IPS-18a (cell line): ENCODE measurements around the gene SLF1.
"Not testable (repeated sequence)": the region's sequence is repeated elsewhere in the genome, so short reads cannot be mapped to it uniquely, and the experiment has no call there.

Experiments
- H3K27ac ChIP-seq: one replicate; pipeline ENCODE4 v1.5.1; 2013; ENCODE audit warnings: low read length
- H3K27me3 ChIP-seq: one replicate; pipeline ENCODE4 v1.6.1; 2013; ENCODE audit warnings: mild to moderate bottlenecking, low read length; ENCODE audit not compliant: control insufficient read depth, insufficient read depth
- H3K36me3 ChIP-seq: one replicate; pipeline ENCODE4 v1.6.1; 2013; ENCODE audit warnings: low read depth, low read length; ENCODE audit not compliant: control insufficient read depth
- H3K4me1 ChIP-seq: one replicate; pipeline ENCODE4 v1.6.1; 2013; ENCODE audit warnings: low read depth, low read length; ENCODE audit not compliant: control insufficient read depth
- H3K4me3 ChIP-seq: one replicate; pipeline ENCODE4 v1.5.1; 2013; ENCODE audit warnings: low read length
- H3K9ac ChIP-seq: one replicate; pipeline ENCODE4 v1.6.1; 2013; ENCODE audit warnings: mild to moderate bottlenecking, low read length, moderate library complexity
- H3K9me3 ChIP-seq: one replicate; pipeline ENCODE4 v1.6.1; 2013; ENCODE audit warnings: low read depth, low read length; ENCODE audit not compliant: control insufficient read depth

The SLF1 gene

DNA sequence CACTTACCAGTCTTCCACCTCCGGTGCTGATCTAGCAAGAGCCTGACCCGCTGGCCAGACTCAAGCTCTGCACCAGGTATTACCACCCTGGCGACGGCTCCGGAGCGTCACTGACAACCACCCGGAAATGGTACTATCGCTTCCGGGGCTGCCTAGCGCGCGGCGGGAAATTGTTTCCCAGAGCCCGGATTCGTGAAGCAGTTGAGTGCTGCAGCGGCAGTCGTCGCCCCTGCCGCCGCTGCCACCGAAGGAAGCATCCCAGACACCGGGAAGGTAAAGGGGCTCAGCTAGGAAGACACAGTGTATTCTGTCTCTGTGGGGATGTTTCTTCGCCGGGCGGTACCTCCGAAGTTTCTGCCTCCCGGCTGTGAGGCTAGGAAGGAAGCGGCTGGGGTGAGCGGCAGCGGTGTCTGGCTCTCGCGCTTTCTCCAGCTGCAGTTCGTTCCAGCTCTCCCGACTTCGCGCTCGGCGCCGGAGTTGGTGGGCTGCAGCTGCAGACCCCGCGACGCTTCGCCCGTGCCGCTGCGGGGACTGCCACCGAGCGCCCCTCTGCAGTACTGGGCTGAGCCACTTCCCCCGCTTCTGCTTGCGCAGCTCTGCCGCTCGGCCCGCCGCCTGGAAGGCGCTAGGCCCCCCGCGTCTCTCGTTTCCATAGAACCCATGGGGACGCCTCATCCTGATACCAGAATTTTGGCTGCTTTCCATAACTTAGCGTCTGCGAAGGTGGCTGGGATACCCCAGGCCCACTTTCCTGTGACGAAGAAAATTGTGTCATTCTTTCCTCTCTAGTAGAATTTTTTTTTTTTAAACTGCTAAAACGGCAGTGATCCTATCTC lies at the start of gene SLF1, which contains the start of gene KIAA0825:
Gene SLF1, plus strand, starts transcription at position 177 of the 836 bp plus-strand sequence. CDS start 10,142 bp downstream, outside the sequence.
Gene KIAA0825, minus strand, starts transcription at position 112 of the 836 bp plus-strand sequence. CDS start 81,478 bp downstream, outside the sequence.
- Histone ChIP-seq H3K36me3 (no peaks in the 10 kb centered on the region), H3K27ac (peak within 1 kb of the TSS; percentile 38), H3K4me1 (peaks cover 27% of the 10 kb centered on the region), H3K9ac (peak within 1 kb of the TSS; percentile 72), H3K9me3 (no peaks in the 10 kb centered on the region), H3K4me3 (peak within 1 kb of the TSS; percentile 81), H3K27me3 (no peaks in the 10 kb centered on the region)

DNA sequence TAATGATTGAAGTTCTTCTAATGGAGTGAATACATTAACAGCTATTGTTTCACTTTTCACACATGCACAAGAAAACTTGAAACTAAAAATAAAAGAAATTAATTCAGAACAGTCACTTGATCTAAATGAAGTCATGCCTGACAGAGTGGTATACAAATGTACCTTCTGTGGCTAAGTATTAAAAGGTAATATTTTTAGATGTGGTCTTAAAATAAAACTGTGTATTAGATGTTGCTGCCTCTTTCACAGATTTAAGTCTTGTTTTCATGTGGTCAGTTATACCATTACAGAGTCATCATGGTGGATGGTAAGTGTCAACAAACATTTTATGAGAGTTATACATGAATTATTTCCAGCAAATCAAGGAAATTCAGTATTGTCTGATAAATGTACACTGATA lies 47.1 kb upstream of the SLF1 start:
- Histone ChIP-seq H3K36me3 (no peaks in the 10 kb centered on the region), H3K4me3 (no peak overlapping the region), H3K9me3 (no peaks in the 10 kb centered on the region), H3K9ac (no peak overlapping the region), H3K27me3 (no peaks in the 10 kb centered on the region), H3K4me1 (no peaks in the 10 kb centered on the region), H3K27ac (no peak overlapping the region)

DNA sequence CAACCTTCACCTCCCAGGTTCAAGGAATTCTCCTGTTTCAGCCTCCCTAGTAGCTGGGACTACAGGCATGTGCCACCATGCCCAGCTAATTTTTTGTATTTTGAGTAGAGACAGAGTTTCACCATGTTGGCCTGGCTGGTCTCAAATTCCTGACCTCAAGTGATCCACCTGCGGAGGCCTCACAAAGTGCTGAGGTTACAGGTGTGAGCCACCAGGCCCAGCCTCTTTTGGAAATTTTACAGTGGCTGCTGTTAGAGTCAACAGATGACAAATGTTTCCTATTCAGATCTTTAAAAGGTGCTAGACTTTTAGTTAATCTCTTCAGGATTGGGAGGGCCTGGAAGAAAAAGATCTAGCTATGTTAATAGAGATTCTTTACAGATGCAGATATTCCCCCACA lies 45.1 kb upstream of the SLF1 start:
- H3K9me3 ChIP-seq, H3K27me3 ChIP-seq, H3K9ac ChIP-seq, H3K4me1 ChIP-seq, H3K36me3 ChIP-seq, H3K4me3 ChIP-seq, H3K27ac ChIP-seq: not testable (repeated sequence)

DNA sequence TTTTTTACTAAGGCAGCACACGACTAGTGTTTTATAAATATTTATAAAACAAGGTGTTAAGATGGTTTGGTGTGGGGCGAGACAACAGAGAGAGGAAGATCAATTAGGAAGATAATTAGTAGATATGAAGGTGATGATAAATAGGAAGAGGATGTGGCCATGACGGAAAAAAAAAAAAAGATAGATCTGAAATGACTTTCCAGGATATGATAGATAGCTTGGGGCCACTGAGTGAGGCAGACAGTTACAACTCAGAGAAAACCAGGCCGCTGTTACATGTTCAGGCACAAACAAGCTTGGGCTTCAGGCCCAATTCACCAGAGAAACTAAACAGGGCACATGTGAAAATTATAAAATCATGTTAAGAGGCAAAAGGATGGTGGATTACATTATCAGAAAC lies 43.3 kb upstream of the SLF1 start:
- Histone ChIP-seq H3K27ac (no peak overlapping the region), H3K4me1 (no peaks in the 10 kb centered on the region), H3K36me3 (no peaks in the 10 kb centered on the region), H3K9ac (no peak overlapping the region), H3K9me3 (no peaks in the 10 kb centered on the region), H3K27me3 (no peaks in the 10 kb centered on the region), H3K4me3 (no peak overlapping the region)

DNA sequence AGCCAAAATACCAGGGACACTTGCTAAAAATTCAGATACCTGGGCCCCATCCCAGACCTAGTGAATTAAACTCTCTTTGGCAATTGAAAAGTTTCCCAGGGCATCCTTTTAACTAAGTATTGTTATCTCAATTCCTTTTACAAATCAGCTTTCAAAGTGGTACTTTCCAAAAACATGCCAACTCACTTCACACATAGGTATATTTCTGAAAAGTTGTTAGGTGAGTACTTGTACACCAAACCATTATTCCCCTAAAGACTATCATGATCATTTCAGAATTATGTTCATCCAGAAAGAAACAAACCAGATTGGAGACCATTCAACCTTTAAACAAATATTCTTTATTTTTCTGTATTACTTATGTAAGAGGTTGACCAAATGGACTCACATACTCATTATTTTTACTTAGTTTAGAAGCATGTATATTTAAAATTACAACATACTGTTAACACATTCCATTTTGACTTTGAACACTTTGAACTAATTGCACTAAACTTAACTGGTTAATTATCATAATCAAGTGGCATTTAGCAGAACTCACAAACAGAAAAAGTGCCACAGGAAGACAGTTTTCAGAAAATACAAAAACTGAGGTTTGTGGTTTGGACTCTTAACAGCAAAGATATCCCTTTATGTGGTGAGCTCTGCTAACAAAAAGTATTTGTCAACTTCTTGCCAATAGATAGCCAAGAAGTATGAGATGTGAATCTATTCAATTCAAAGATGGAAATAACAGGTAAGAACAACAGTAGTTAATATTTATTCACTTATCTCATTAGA lies 40.8 kb upstream of the SLF1 start:
- H3K4me1 ChIP-seq: no peaks in the 10 kb centered on the region
- H3K9me3 ChIP-seq: no peaks in the 10 kb centered on the region
- no peak overlapping the region for H3K9ac ChIP-seq
- H3K36me3 ChIP-seq: no peaks in the 10 kb centered on the region
- H3K27me3 ChIP-seq: no peaks in the 10 kb centered on the region
- H3K4me3 ChIP-seq: no peak overlapping the region
- H3K27ac ChIP-seq: no peak overlapping the region

DNA sequence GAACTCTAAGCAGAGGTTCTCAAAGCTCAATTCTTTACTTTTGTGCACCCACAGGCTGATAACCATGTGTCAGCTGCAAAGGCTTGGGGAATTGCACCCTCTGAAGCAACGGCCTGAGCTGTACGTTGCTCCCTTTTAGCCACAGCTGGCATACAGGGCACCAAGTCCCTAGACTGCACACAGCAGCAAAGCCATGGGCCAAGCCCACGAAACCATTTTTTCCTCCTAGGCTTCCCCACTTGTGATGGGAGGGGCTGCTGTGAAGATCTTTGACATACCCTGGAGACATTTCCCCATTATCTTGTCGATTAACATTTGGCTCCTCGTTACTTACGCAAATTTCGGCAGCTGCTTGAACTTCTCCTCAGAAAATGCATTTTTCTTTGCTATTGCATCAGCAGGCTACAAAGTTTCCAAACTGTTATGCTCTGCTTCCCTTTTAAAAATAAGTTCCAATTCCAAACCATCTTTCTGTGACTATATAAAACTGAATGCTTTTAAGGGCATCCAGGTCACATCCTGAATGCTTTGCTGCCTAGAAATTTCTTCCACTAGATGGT lies 23.1 kb upstream of the SLF1 start:
- no peak overlapping the region for H3K4me3 ChIP-seq
- H3K27me3 ChIP-seq: no peaks in the 10 kb centered on the region
- H3K27ac ChIP-seq: no peak overlapping the region
- H3K4me1 ChIP-seq: no peaks in the 10 kb centered on the region
- H3K36me3 ChIP-seq: no peaks in the 10 kb centered on the region
- H3K9ac ChIP-seq: no peak overlapping the region
- H3K9me3 ChIP-seq: no peaks in the 10 kb centered on the region

DNA sequence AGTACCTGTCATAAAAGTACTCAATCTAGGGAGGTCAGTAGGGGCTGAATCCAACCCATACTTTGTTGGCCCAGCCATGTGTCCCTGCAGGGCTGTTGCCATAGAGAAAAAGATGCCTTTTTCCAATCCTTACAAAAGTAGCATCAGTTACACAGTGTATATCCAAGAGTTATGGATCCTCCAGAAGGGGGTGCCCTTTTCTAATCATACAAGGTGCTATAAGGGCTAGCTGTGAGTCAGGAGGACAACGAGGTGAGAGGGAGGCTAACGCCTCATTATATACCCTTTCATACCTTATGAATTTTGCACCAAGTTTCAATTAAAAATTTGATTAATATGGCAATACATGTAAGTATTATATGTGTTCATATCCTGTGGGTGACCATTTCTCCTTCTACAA lies 4.9 kb upstream of the SLF1 start:
- no peaks in the 10 kb centered on the region for H3K9me3 ChIP-seq
- H3K36me3 ChIP-seq: no peaks in the 10 kb centered on the region
- no peak overlapping the region for H3K9ac ChIP-seq
- no peaks in the 10 kb centered on the region for H3K27me3 ChIP-seq
- peaks cover 23% of the 10 kb centered on the region for H3K4me1 ChIP-seq
- no peak overlapping the region for H3K4me3 ChIP-seq
- no peak overlapping the region for H3K27ac ChIP-seq

DNA sequence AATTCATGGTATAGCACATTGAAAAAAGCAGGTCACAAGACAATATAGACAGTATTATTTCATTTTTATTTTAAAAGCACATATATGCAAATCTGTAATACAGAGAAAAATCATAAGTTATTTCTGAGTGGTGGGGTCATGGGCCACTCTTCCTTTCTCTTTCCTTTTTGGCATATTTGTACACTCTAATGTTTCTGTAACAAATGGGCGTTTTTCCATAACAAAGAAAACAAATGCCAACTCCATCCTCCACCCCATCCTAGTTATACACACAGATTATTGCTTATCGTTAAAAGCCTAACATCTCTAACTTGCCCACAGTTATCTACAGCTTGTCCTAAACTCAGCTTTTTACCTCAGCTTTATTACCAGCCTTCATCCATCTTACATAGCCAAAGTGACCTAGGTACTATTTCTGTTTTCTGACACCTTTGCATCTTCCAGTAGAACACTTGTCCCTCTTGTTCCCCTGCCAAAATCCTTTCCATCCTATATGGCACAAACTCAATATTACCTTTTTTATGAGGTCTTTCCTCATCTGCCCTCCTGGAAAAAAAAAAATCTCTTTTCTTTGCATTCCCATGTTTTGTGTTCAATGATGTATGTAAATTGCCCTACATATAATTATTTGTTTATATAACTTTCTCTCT lies 4.2 kb upstream of the SLF1 start:
- Histone ChIP-seq H3K9ac (no peak overlapping the region), H3K27me3 (no peaks in the 10 kb centered on the region), H3K4me3 (no peak overlapping the region), H3K9me3 (no peaks in the 10 kb centered on the region), H3K4me1 (peaks cover 24% of the 10 kb centered on the region), H3K27ac (no peak overlapping the region), H3K36me3 (no peaks in the 10 kb centered on the region)

DNA sequence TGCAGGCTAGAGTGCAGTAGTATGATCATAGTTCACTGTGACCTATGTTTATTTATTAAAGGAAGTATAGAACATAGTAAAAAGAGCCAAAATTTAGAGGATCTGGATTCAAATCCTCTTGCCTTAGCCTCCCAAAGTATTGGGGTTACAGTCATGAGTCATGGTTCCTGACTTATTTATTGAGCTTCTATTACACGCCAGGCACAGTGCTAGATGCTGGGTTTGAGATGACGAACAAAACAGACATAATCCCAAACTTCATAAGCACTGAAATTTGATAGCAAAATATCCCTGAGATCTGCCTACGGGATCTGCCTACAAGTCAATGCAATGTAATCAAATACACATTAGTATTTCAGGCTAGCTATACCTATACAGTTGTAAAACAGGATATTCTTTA lies 2.6 kb upstream of the SLF1 start:
- Histone ChIP-seq H3K9ac (no peak overlapping the region), H3K27ac (no peak overlapping the region), H3K4me1 (peaks cover 27% of the 10 kb centered on the region), H3K27me3 (no peaks in the 10 kb centered on the region), H3K36me3 (no peaks in the 10 kb centered on the region), H3K4me3 (no peak overlapping the region), H3K9me3 (no peaks in the 10 kb centered on the region)

DNA sequence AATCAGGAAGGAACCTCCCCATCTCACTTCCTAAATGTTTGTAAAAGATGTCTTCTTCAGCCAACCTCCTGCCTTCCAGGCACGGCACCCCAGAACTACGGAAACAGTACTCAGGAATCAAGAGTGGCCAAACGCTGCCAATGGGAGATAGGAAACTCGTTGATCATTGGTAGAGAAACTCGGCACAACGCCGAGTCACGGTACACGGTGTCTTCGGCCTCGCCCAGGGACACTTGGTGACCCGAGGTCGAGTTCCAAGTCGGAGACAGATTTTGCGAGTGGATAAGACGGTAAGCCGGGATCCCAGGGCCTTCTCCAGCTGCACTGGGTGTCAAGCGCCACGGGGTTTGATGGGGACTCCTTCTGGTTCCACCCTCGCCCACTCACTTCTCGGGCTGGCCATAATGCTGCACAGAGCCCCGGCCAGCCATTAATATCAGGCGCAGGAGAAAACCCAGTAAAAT lies 408 bp upstream of the SLF1 start:
- Histone ChIP-seq H3K27ac (peak overlapping the region; percentile 38), H3K27me3 (no peaks in the 10 kb centered on the region), H3K4me3 (peak overlapping the region; percentile 81), H3K9ac (peak overlapping the region; percentile 72), H3K4me1 (peaks cover 27% of the 10 kb centered on the region), H3K36me3 (no peaks in the 10 kb centered on the region), H3K9me3 (no peaks in the 10 kb centered on the region)

DNA sequence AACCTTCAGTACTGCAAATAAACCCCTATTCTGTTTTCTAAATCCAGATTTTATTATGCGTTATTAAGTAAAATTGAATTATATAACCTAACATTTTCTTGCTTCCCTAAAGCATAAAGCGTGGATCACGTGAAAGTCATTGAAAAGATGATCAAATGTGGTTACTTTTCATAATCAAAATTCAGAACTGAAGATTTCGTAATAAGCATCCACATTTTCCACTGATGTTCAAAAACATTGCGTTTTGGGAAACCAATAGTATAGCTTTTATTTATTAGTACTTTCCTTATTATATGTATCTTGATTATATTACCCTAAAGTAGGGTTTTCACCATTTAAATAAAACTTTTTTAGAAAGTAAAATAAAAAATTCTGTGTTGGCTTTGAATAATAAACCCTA lies 1.8 kb downstream of the SLF1 start:
- Histone ChIP-seq H3K4me3 (no peak overlapping the region), H3K9ac (no peak overlapping the region), H3K4me1 (peaks cover 17% of the 10 kb centered on the region)

More for the DNA sequence above, 1.8 kb downstream of the SLF1 start:
- H3K36me3 ChIP-seq: no peaks in the 10 kb centered on the region
- H3K27me3 ChIP-seq: no peaks in the 10 kb centered on the region
- no peak overlapping the region for H3K27ac ChIP-seq
- H3K9me3 ChIP-seq: no peaks in the 10 kb centered on the region
